ENCODE data around the gene GINS1.

The GINS1 gene

GRCh38 chr20:25407311-25408169 is at the start of gene GINS1:
TSS of gene GINS1 (plus strand) at chr20:25407673. CDS start at chr20:25407821, 148 bp downstream.
- peak; percentile 23 to 90 (median 66) for DNase-seq

GRCh38 chr20:25360631-25361286 is 46.7 kb upstream of the GINS1 start:
- DNase-seq: no peak

DNA sequence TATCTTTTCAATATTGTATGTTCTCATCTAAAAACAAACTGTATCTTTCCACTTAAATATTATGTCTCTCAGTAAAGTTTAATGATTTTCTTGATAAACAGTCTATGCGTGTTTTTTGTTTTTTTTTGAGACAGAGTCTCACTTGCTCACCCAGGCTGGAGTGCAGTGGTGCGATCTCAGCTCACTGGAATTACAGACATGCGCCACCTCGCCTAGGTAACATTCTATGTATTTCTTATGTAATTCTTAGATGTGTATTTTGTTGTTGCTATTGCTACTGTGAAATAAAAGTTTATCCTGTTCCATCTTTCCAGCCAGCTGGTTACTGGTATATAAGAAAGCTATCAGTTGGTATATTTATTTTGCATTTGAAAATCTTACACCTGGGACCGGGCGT is 46.2 kb upstream of the GINS1 start:
- DNase-seq: no peak

GRCh38 chr20:25364180-25364788 is 43.2 kb upstream of the GINS1 start:
- DNase-seq: no peak

DNA sequence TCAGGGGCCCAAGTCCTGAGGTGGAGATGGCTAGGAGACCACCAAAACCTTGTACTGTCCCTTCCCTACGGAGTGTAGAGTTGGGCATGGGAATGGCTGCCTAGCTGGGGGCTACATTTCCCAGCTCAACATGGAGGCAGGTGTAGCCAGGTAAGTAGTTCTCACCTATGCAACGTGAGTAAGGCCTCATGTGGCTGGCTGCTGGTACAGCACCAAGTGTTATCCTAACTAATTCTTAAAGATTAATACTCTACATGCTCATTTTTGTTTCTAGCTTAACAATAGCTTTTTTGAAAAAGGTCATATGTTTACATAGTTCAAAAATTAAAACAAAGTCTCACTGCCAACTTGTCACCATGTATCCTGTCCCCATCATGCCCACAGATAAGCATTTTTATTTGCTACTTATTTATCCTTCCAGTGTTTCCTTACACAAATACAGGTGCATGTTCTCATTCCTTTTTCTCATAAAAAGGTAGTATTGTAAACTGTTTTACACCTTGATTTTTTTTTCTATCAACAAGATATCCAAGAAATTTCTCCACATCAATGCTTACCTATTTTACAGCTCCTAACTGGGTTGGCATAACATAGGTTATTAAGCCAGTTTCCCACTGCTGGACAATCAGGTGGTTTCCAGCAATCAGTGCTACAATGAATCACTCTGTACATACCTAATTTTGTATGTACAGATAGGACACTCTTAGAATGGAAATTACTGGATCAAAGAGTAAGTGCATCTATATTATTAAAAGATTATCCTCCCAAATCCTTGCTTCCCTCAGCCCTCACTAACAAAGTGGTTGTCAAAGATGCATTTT is 42.4 kb upstream of the GINS1 start:
- no peak for DNase-seq

DNA sequence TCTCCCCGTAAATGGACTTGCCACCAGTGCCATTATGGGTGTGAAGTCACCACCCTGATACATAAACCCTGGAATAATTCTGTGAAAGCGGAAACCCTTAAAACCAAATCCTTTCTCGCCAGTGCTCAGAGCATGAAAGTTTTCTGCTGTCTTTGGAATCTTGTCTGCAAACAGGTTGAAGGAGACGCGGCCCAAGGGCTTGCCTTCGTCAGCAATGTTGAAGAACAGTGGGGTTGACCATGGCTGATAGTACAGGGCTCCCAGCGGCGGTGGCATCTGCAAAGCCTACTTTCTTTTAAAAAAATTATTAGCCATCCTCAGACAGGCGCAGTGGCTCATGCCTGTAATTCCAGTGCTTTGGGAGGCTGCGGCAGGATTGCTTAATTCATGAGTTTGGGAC is 38.9 kb upstream of the GINS1 start:
- DNase-seq: no peak

- DNase-seq: no peak
These were observed 38.5 kb upstream of the GINS1 start for GRCh38 chr20:25368976-25369375.

DNA sequence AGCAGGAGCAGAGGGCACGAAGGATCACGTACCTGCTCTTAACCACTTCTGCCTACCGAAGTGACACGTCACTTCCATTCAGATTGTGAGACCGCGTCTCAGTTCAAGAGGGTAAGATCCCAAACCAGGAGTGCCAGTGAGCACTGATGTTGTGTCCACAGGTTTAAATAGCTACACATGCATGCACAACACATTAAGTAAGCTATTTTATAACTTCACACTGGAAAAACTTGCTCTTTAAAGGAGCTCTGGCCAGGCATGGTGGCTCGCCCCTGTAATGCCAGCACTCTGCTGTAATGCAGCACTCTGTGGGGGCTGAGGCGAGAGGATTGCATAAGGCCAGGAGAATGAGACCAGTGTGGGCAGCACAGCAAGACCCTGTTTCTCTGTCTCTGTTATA is 37.9 kb upstream of the GINS1 start:
- no peak for DNase-seq

DNA sequence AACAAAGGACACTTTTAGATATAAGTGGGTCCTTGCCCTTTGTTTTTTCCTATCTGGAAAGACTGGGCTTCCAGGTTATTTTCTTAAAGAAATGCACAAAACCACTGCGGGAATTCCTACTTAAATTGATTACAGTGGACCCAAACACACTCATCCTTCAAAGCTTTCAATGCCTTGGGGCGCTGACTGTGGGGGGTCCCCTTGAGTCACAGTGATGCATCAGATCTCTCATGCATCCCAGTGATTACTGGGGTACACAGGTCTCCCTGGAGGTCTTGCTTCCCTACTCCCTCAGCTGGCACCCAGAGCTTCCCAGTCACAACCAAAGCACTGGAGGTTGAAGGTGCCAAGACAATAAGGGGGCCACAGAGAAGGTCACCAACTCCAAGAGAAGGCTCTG is 37.5 kb upstream of the GINS1 start:
- DNase-seq: no peak

GRCh38 chr20:25372584-25373336 is 34.7 kb upstream of the GINS1 start:
- no peak for DNase-seq

GRCh38 chr20:25374842-25375241 is 32.6 kb upstream of the GINS1 start:
- no peak for DNase-seq

GRCh38 chr20:25376236-25376635 is 31.2 kb upstream of the GINS1 start:
- no peak for DNase-seq

- peak in 1 of 51 donors; percentile 8 for DNase-seq
These were observed 30.6 kb upstream of the GINS1 start for GRCh38 chr20:25376886-25377285.

- DNase-seq: no peak
These were observed 29.1 kb upstream of the GINS1 start for GRCh38 chr20:25378189-25378883.

DNA sequence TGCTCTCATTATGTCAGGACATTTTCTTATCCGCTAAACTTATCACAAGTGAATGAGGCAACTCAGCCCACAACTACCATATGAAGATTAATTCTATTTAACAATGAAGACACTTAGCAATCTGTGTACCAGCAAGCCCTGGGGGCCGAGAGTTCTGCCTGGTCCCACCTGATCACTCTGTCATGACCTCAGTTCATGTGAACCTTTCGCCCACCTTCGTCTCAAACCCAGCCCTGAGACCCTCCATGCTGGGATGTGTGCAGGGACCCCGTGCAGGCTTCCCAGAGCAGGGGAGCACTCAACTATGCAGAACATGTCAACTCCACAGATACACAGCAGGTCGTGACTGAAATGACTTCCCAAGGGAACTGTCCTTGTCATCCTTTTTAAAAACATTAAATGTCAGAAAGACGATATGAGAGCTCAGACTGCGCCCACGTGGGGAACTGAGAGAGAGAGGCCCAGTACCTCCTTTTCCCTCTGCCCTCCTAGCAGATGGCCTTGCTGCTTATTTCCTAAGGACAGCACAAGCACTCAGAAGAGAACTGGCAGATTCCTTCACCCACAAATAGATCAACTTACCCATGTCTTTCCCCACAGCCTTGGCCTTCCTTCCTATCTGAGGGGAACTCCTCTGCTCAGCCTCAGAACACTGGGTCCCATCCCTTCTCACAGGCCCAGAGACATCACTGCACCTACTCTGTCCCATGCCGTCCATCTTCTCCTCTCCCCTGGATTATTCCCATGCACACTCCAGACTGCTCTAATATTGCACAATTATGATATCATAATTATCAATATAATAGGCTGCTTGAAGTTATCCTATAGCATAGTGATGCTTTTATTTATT is 28.4 kb upstream of the GINS1 start:
- DNase-seq: no peak

DNA sequence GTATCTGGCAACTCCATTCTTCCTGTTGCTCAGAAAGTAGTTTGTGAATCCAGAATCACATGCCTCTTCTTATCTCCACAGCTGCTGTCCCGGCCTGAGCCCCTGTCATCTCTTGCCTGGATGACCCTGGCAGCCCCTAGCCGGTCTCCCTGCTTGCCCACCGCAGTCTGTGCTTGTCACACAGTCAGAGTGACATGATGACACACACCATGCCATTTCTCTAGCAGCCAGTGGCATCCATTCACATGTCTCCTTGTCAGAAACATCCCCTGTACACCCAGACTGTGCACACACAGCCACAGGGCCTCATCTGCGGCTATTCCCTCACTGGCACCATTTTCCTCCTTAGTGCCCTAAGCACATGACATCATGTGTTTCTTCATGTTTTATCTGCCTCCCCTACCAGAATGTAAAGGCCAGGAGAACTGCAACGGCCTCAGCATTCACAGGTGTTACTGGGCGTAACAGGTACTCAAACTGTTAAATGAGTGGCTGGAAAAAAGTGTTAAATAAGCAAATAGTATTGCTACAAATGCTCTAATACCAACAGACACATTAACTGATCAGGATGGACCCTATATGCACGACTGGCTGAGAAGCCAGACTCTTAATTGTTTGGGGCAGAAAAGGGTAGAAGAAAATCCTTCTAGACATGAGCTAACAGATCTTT is 26.4 kb upstream of the GINS1 start:
- no peak for DNase-seq

- peak in 1 of 51 donors; percentile 11 for DNase-seq
These were observed 24.6 kb upstream of the GINS1 start for GRCh38 chr20:25382704-25383370.

- DNase-seq: peak in 1 of 51 donors; percentile 43
These were observed 18.0 kb upstream of the GINS1 start for GRCh38 chr20:25389401-25389857.

All from hypothalamus (tissue), 51 donors.